WTC11 (cell line): ENCODE results near the gene FASN. TPM values are rescaled to one million over a fixed set of nuclear protein-coding genes. Genes with fewer than 3 reads are reported as not detected.

Experiments
- ATAC-seq: fragments of 200-7000 bp; cut with Tn5 transposase; 2 replicates; pipeline ENCODE4 v1.10.0; 2021; ENCODE audit warnings: mild to moderate bottlenecking, moderate library complexity
- CTCF ChIA-PET: fragments of 300-600 bp; sonication (Branson Sonifier 250); formaldehyde crosslinking; loops from one replicate; lab custom pipeline; 2021; ENCODE audit warnings: antibody characterized with exemption; lab: Charles Lee
- POLR2A ChIA-PET: fragments of 350-600 bp; sonication (Branson Sonifier 250); formaldehyde crosslinking; loops from one replicate; lab custom pipeline; 2021; ENCODE audit warnings: antibody characterized with exemption; lab: Charles Lee
- DNase-seq: peaks from one replicate; pipeline ENCODE4 v3.0.0; 2021; ENCODE audit warnings: low spot score
- H3K27ac Mint-ChIP-seq: 2 replicates; pipeline ENCODE4 v1.8.0; 2021; ENCODE audit warnings: mixed read lengths
- H3K27me3 Mint-ChIP-seq: 2 replicates; pipeline ENCODE4 v1.8.0; 2021; ENCODE audit warnings: low read depth, mild to moderate bottlenecking, moderate library complexity, mixed read lengths
- H3K36me3 Mint-ChIP-seq: 2 replicates; pipeline ENCODE4 v1.8.0; 2021; ENCODE audit warnings: mixed read lengths
- H3K4me1 Mint-ChIP-seq: 2 replicates; pipeline ENCODE4 v1.8.0; 2022; ENCODE audit warnings: mixed read lengths
- H3K4me3 Mint-ChIP-seq: 2 replicates; pipeline ENCODE4 v1.8.0; 2021; ENCODE audit warnings: mild to moderate bottlenecking, moderate library complexity, mixed read lengths
- H3K9me3 Mint-ChIP-seq: 2 replicates; pipeline ENCODE4 v1.8.0; 2021; ENCODE audit warnings: mixed read lengths
- CREB1 ChIP-seq: sonication (generic); formaldehyde crosslinking; IDR thresholded peaks from 2 replicates; pipeline ENCODE4 v1.8.0; 2023; ENCODE audit warnings: mild to moderate bottlenecking, missing genetic modification reagents
- EMX1 ChIP-seq: fragments of 250-450 bp; sonication (Bioruptor Pico); IDR thresholded peaks from 2 replicates; pipeline ENCODE4 v1.8.0; 2021; ENCODE audit warnings: mild to moderate bottlenecking
- ESRRA ChIP-seq: sonication (generic); formaldehyde crosslinking; IDR thresholded peaks from 2 replicates; pipeline ENCODE4 v1.8.1; 2022; ENCODE audit warnings: mild to moderate bottlenecking, missing genetic modification reagents, borderline replicate concordance
- FOXJ3 ChIP-seq: sonication (generic); formaldehyde crosslinking; IDR thresholded peaks from 2 replicates; pipeline ENCODE4 v1.9.0; 2021; ENCODE audit warnings: missing genetic modification reagents, mild to moderate bottlenecking, borderline replicate concordance
- FOXP1 ChIP-seq: sonication (generic); formaldehyde crosslinking; IDR thresholded peaks from 2 replicates; pipeline ENCODE4 v1.8.0; 2022; ENCODE audit warnings: missing genetic modification reagents, mild to moderate bottlenecking, moderate library complexity, borderline replicate concordance
- JAZF1 ChIP-seq: fragments of 250-450 bp; sonication (Bioruptor Pico); IDR thresholded peaks from 2 replicates; pipeline ENCODE4 v1.9.0; 2021; ENCODE audit warnings: moderate library complexity, mild to moderate bottlenecking, inconsistent platforms
- MXD4 ChIP-seq: fragments of 250-450 bp; sonication (Bioruptor Pico); IDR thresholded peaks from 2 replicates; pipeline ENCODE4 v1.8.0; 2021; ENCODE audit warnings: mild to moderate bottlenecking, moderate library complexity, borderline replicate concordance
- NFYB ChIP-seq: sonication (generic); formaldehyde crosslinking; conservative IDR thresholded peaks from 2 replicates; pipeline ENCODE4 v1.8.0; 2022; ENCODE audit warnings: low read depth, missing genetic modification reagents
- SP1 ChIP-seq: sonication (generic); formaldehyde crosslinking; conservative IDR thresholded peaks from 2 replicates; pipeline ENCODE4 v1.8.1; 2022; ENCODE audit warnings: missing genetic modification reagents
- TCF7 ChIP-seq: sonication (generic); formaldehyde crosslinking; IDR thresholded peaks from 2 replicates; pipeline ENCODE4 v1.8.0; 2022; ENCODE audit warnings: mild to moderate bottlenecking, low read depth, missing genetic modification reagents, moderate library complexity
- TEAD4 ChIP-seq: sonication (generic); formaldehyde crosslinking; IDR thresholded peaks from 2 replicates; pipeline ENCODE4 v1.8.0; 2022; ENCODE audit warnings: mild to moderate bottlenecking, missing genetic modification reagents
- ZBTB21 ChIP-seq: sonication (generic); formaldehyde crosslinking; IDR thresholded peaks from 2 replicates; pipeline ENCODE4 v1.8.1; 2023; ENCODE audit warnings: mild to moderate bottlenecking, missing genetic modification reagents, borderline replicate concordance
- ZNF232 ChIP-seq: sonication (generic); formaldehyde crosslinking; IDR thresholded peaks from 2 replicates; pipeline ENCODE4 v1.8.0; 2022; ENCODE audit warnings: mild to moderate bottlenecking, missing genetic modification reagents
- ZNF263 ChIP-seq: sonication (generic); formaldehyde crosslinking; IDR thresholded peaks from 2 replicates; pipeline ENCODE4 v1.8.1; 2022; ENCODE audit warnings: low read depth, mild to moderate bottlenecking, moderate library complexity, missing genetic modification reagents
- ZNF423 ChIP-seq: fragments of 250-450 bp; sonication (Bioruptor Pico); IDR thresholded peaks from 2 replicates; pipeline ENCODE4 v2.1.2; 2022; ENCODE audit warnings: mild to moderate bottlenecking, moderate library complexity
- total RNA-seq: library from RNA; stranded (reverse); gene quantifications from 3 replicates; pipeline ENCODE4 v1.2.3, GENCODE V29; 2021
- TF ChIP-seq, protein P1 (sequence below): sonication (generic); formaldehyde crosslinking; IDR thresholded peaks from 2 replicates; pipeline ENCODE4 v1.8.1; 2023; ENCODE audit warnings: mild to moderate bottlenecking, missing genetic modification reagents
- TF ChIP-seq, protein P2 (sequence below): sonication (generic); formaldehyde crosslinking; IDR thresholded peaks from 2 replicates; pipeline ENCODE4 v1.8.1; 2022; ENCODE audit warnings: mild to moderate bottlenecking, moderate library complexity, missing genetic modification reagents
- TF ChIP-seq, protein P3 (sequence below): sonication (generic); formaldehyde crosslinking; IDR thresholded peaks from 2 replicates; pipeline ENCODE4 v1.8.1; 2023; ENCODE audit warnings: mild to moderate bottlenecking, missing genetic modification reagents
- TF ChIP-seq, protein P4 (sequence below): sonication (generic); formaldehyde crosslinking; IDR thresholded peaks from 2 replicates; pipeline ENCODE4 v1.8.1; 2022; ENCODE audit warnings: mild to moderate bottlenecking, missing genetic modification reagents, moderate library complexity, borderline replicate concordance
- TF ChIP-seq, protein P5 (sequence below): sonication (generic); formaldehyde crosslinking; IDR thresholded peaks from 2 replicates; pipeline ENCODE4 v1.8.1; 2023; ENCODE audit warnings: mild to moderate bottlenecking, missing genetic modification reagents, borderline replicate concordance
- TF ChIP-seq, protein P6 (sequence below): sonication (generic); formaldehyde crosslinking; conservative IDR thresholded peaks from 2 replicates; pipeline ENCODE4 v1.8.1; 2022; ENCODE audit warnings: mild to moderate bottlenecking, missing genetic modification reagents

Gene FASN
- total RNA-seq, 1 experiment from 2014 or later: 742 TPM

DNA sequence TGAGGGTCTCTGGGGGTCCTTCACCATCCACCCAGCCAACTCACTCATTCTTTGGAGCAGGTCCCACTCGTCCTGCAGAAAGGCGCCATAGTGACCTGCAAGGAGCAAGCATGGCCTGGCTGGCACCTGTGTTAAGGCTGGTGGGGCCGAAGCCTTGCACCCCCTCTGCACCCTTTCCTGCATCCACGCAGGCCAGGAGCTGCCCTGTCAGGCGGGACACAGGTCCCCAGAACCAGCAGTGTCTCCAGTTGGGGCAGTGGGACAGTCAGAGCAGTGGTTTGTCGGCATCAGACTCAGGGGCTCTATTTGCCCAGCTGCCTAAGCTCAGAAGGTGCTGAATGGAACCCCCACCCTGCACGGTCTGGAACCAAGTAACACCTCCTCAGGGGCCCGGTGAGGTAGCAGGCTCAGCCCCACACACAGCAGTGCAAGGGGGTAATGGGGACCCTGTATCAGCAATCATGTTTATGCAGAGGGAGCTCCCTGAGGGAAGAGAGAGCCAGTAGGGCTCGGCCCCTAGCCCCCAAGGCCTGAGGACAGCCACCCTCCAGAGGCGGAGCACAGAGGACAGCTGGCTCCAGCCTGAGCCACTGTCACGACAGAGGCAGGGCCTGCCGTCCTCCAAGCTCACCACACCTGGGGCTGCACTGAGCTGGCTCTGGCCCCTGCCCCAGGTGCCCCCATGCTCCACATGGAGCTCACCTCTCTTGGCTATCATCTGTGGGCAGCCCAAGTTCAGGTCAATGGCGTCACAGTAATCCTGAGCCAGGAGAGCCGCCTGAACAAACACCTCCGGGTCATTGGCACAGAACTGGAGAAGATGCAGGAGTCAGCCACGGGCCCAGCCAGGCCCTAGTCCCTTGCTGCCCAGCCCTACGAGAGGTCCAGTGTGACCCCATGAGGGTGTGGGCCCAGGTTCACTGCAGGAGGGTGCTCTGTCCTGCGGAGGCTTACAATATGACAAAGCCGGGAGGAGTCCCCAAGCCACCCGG lies 34.3 kb downstream of the FASN start:
- Mint-ChIP-seq H3K36me3 (peaks cover 3% of the 10 kb centered on the region; the same call in 1 of the 2 replicates), H3K27ac (no peak overlapping the region), H3K27me3 (no peaks in the 10 kb centered on the region), H3K4me3 (peak overlapping the region; percentile 67), H3K4me1 (0 out of 2 replicates have a peak, but pooled peaks cover 2% of the 10 kb centered on the region), H3K9me3 (no peaks in the 10 kb centered on the region)
- POLR2A ChIA-PET: no interaction called here
- ATAC-seq (no peak), DNase-seq (no peak)
- no peak for TF ChIP-seq SP1 (CRISPR knock-in tag)
- TF ChIP-seq, all 79 proteins: peak for 0
- CTCF ChIA-PET: interaction anchor here (0.7 to 2.6 kb wide), 4 partner anchors 26 to 90 kb away, joined by 3 to 19 read pairs (median 6); partner anchors contain the start of gene DCXR

DNA sequence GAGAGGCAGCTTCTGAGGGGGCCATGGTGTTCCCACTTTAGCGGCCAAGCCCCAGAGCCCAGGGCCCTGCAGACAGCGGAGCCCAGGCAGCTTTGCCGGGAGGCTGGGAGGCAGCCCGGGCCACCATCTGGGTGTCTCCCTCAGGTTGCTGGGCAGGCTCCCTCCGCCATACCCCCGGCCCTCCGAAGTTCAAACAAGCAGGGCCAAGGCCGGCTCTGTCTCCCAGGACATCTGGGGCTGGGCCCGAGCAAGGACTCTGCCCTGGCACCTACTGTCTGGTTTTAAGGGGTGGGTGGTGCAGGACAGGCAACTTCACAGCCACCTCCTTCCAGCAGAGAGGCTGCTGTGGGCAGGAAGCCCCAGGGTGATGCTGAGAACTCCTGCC lies 35.1 kb downstream of the FASN start:
- no peaks in the 10 kb centered on the region for H3K27me3 Mint-ChIP-seq
- no peaks in the 10 kb centered on the region for H3K9me3 Mint-ChIP-seq

More for the DNA sequence above, 35.1 kb downstream of the FASN start:
- H3K27ac Mint-ChIP-seq: no peak overlapping the region
- DNase-seq (no peak), ATAC-seq (no peak)
- CTCF ChIA-PET: interaction anchor here (2.2 to 2.6 kb wide), 2 partner anchors 25 to 33 kb away, joined by 7 to 19 read pairs; partner anchors contain the start of gene DCXR
- H3K36me3 Mint-ChIP-seq: peaks cover 3% of the 10 kb centered on the region; the same call in 1 of the 2 replicates
- H3K4me1 Mint-ChIP-seq: 0 out of 2 replicates have a peak, but pooled peaks cover 2% of the 10 kb centered on the region
- POLR2A ChIA-PET: no interaction called here
- no peak overlapping the region for H3K4me3 Mint-ChIP-seq
- TF ChIP-seq, protein P1, sequence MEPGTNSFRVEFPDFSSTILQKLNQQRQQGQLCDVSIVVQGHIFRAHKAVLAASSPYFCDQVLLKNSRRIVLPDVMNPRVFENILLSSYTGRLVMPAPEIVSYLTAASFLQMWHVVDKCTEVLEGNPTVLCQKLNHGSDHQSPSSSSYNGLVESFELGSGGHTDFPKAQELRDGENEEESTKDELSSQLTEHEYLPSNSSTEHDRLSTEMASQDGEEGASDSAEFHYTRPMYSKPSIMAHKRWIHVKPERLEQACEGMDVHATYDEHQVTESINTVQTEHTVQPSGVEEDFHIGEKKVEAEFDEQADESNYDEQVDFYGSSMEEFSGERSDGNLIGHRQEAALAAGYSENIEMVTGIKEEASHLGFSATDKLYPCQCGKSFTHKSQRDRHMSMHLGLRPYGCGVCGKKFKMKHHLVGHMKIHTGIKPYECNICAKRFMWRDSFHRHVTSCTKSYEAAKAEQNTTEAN: no peak
- TF ChIP-seq, protein P2, sequence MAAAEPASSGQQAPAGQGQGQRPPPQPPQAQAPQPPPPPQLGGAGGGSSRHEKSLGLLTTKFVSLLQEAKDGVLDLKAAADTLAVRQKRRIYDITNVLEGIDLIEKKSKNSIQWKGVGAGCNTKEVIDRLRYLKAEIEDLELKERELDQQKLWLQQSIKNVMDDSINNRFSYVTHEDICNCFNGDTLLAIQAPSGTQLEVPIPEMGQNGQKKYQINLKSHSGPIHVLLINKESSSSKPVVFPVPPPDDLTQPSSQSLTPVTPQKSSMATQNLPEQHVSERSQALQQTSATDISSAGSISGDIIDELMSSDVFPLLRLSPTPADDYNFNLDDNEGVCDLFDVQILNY: no peak
- TF ChIP-seq, protein P3, sequence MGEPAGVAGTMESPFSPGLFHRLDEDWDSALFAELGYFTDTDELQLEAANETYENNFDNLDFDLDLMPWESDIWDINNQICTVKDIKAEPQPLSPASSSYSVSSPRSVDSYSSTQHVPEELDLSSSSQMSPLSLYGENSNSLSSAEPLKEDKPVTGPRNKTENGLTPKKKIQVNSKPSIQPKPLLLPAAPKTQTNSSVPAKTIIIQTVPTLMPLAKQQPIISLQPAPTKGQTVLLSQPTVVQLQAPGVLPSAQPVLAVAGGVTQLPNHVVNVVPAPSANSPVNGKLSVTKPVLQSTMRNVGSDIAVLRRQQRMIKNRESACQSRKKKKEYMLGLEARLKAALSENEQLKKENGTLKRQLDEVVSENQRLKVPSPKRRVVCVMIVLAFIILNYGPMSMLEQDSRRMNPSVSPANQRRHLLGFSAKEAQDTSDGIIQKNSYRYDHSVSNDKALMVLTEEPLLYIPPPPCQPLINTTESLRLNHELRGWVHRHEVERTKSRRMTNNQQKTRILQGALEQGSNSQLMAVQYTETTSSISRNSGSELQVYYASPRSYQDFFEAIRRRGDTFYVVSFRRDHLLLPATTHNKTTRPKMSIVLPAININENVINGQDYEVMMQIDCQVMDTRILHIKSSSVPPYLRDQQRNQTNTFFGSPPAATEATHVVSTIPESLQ (CRISPR knock-in tag): no peak
- TF ChIP-seq, protein P4, sequence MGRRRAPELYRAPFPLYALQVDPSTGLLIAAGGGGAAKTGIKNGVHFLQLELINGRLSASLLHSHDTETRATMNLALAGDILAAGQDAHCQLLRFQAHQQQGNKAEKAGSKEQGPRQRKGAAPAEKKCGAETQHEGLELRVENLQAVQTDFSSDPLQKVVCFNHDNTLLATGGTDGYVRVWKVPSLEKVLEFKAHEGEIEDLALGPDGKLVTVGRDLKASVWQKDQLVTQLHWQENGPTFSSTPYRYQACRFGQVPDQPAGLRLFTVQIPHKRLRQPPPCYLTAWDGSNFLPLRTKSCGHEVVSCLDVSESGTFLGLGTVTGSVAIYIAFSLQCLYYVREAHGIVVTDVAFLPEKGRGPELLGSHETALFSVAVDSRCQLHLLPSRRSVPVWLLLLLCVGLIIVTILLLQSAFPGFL (CRISPR knock-in tag): no peak
- TF ChIP-seq TEAD4 (CRISPR knock-in tag): no peak
- no peak for TF ChIP-seq EMX1
- TF ChIP-seq ESRRA (CRISPR knock-in tag): no peak
- TF ChIP-seq ZNF263 (CRISPR knock-in tag): no peak
- TF ChIP-seq, protein P5, sequence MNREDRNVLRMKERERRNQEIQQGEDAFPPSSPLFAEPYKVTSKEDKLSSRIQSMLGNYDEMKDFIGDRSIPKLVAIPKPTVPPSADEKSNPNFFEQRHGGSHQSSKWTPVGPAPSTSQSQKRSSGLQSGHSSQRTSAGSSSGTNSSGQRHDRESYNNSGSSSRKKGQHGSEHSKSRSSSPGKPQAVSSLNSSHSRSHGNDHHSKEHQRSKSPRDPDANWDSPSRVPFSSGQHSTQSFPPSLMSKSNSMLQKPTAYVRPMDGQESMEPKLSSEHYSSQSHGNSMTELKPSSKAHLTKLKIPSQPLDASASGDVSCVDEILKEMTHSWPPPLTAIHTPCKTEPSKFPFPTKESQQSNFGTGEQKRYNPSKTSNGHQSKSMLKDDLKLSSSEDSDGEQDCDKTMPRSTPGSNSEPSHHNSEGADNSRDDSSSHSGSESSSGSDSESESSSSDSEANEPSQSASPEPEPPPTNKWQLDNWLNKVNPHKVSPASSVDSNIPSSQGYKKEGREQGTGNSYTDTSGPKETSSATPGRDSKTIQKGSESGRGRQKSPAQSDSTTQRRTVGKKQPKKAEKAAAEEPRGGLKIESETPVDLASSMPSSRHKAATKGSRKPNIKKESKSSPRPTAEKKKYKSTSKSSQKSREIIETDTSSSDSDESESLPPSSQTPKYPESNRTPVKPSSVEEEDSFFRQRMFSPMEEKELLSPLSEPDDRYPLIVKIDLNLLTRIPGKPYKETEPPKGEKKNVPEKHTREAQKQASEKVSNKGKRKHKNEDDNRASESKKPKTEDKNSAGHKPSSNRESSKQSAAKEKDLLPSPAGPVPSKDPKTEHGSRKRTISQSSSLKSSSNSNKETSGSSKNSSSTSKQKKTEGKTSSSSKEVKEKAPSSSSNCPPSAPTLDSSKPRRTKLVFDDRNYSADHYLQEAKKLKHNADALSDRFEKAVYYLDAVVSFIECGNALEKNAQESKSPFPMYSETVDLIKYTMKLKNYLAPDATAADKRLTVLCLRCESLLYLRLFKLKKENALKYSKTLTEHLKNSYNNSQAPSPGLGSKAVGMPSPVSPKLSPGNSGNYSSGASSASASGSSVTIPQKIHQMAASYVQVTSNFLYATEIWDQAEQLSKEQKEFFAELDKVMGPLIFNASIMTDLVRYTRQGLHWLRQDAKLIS (CRISPR knock-in tag): no peak
- no peak for TF ChIP-seq CREB1 (CRISPR knock-in tag)
- TF ChIP-seq, protein P6, sequence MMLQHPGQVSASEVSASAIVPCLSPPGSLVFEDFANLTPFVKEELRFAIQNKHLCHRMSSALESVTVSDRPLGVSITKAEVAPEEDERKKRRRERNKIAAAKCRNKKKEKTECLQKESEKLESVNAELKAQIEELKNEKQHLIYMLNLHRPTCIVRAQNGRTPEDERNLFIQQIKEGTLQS (CRISPR knock-in tag): no peak
- no peak for TF ChIP-seq ZBTB21 (CRISPR knock-in tag)
- TF ChIP-seq FOXP1: no peak
- TF ChIP-seq JAZF1 (CRISPR knock-in tag): no peak
- no peak for TF ChIP-seq ZNF232 (CRISPR knock-in tag)
- TF ChIP-seq ZNF423: no peak
- TF ChIP-seq FOXJ3 (CRISPR knock-in tag): no peak
- TF ChIP-seq NFYB (CRISPR knock-in tag): no peak
- TF ChIP-seq TCF7: no peak
- no peak for TF ChIP-seq MXD4 (CRISPR knock-in tag)
- TF ChIP-seq, all 79 proteins: peak for 0
